Thyroid gland (tissue), 4 donors: ENCODE data around the gene PNPLA2.

Source experiments
- CTCF ChIP-seq, 6 experiments: fragments of 200-600 bp in 3 of 6; fragments of 450-650 bp in 3 of 6; sonication (generic) in 3 of 6; IDR thresholded peaks; one replicate each; pipeline ENCODE4 v1.5.1; 2016 to 2019; ENCODE audit warnings: antibody characterized with exemption in 6 of 6, mild to moderate bottlenecking in 2 of 6, inconsistent platforms in 1 of 6, moderate library complexity in 1 of 6
- POLR2A ChIP-seq, 2 donors: fragments of 450-650 bp; IDR thresholded peaks; one replicate each; pipeline ENCODE4 v1.6.1; 2017; ENCODE audit warnings: antibody characterized with exemption in 2 of 2, mild to moderate bottlenecking in 2 of 2, moderate library complexity in 1 of 2

- TF ChIP-seq CTCF (IDR thresholded peaks at IDR 0.05), result no peak
- peak in 1 of 2 donors; percentile 12 for TF ChIP-seq POLR2A (IDR thresholded peaks at IDR 0.05)
Measured at GRCh38 chr11:834371-835316, 15.9 kb downstream of the PNPLA2 start.
